WERI-Rb-1 (cell line): ENCODE measurements around the gene ZFP69.

Experiments used
- DNase-seq: peaks from one replicate; pipeline ENCODE4 v3.0.0-alpha.2; 2020
- H3K27ac ChIP-seq: fragments of 250-450 bp; sonication (Bioruptor Pico); 2 replicates; pipeline ENCODE4 v1.5.1; 2020; ENCODE audit warnings: mild to moderate bottlenecking, moderate library complexity
- H3K27me3 ChIP-seq: fragments of 250-450 bp; sonication (Bioruptor Pico); 2 replicates; pipeline ENCODE4 v1.5.1; 2021; ENCODE audit warnings: mild to moderate bottlenecking, low read depth, moderate library complexity; ENCODE audit not compliant: insufficient read depth, severe bottlenecking
- H3K36me3 ChIP-seq: fragments of 250-450 bp; sonication (Bioruptor Pico); 2 replicates; pipeline ENCODE4 v1.5.1; 2020; ENCODE audit warnings: mild to moderate bottlenecking, moderate library complexity
- H3K4me3 ChIP-seq: 2 replicates; pipeline ENCODE4 v1.5.1; 2011; ENCODE audit warnings: low read depth, mild to moderate bottlenecking, control low read depth, low read length
- H3K9me3 ChIP-seq: fragments of 250-450 bp; sonication (Bioruptor Pico); 2 replicates; pipeline ENCODE4 v1.5.1; 2021; ENCODE audit warnings: mild to moderate bottlenecking, moderate library complexity; ENCODE audit not compliant: severe bottlenecking
- TF ChIP-seq, protein P1 (sequence below): IDR thresholded peaks from 2 replicates; pipeline ENCODE4 v1.5.1; 2011; ENCODE audit warnings: low read depth, mild to moderate bottlenecking, control low read depth, inconsistent platforms, low read length

Gene ZFP69

DNA sequence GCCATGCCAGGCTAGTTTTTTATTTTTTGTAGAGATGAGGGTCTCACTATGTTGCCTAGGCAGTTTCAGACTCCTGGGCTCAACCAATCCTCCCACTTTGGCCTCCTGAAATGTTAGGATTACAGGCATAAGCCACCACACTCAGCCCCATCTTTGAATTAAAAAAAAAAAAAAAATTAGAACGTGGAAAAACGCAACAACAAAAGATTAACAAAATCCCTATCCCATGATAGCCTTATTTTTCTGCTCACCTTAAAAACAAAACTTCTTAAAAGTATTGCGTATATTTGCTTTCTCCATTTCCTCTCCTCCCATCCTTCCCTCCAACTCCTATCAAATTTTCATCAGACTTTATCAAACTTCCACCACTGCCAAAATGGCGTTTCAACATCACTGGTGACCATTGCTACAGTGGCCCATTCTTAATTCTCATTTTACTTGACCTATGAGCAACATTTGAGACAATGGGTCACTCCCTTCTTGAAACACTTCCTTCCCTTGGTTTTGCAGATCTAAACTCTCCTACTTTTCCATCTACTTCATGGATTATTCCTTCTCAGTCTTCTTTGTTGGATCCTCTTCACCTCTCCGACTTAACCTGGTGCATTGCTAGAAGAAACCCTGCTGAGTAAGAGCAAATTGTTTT lies 53.8 kb downstream of the ZFP69 start:
- Histone ChIP-seq H3K27me3 (no peaks in the 10 kb centered on the region), H3K27ac (peak overlapping the region; percentile 80), H3K36me3 (no peaks in the 10 kb centered on the region), H3K9me3 (peaks cover under 1% of the 10 kb centered on the region), H3K4me3 (peak overlapping the region; percentile 92)
- TF ChIP-seq, protein P1, sequence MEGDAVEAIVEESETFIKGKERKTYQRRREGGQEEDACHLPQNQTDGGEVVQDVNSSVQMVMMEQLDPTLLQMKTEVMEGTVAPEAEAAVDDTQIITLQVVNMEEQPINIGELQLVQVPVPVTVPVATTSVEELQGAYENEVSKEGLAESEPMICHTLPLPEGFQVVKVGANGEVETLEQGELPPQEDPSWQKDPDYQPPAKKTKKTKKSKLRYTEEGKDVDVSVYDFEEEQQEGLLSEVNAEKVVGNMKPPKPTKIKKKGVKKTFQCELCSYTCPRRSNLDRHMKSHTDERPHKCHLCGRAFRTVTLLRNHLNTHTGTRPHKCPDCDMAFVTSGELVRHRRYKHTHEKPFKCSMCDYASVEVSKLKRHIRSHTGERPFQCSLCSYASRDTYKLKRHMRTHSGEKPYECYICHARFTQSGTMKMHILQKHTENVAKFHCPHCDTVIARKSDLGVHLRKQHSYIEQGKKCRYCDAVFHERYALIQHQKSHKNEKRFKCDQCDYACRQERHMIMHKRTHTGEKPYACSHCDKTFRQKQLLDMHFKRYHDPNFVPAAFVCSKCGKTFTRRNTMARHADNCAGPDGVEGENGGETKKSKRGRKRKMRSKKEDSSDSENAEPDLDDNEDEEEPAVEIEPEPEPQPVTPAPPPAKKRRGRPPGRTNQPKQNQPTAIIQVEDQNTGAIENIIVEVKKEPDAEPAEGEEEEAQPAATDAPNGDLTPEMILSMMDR, result no peak
- no peak for DNase-seq

DNA sequence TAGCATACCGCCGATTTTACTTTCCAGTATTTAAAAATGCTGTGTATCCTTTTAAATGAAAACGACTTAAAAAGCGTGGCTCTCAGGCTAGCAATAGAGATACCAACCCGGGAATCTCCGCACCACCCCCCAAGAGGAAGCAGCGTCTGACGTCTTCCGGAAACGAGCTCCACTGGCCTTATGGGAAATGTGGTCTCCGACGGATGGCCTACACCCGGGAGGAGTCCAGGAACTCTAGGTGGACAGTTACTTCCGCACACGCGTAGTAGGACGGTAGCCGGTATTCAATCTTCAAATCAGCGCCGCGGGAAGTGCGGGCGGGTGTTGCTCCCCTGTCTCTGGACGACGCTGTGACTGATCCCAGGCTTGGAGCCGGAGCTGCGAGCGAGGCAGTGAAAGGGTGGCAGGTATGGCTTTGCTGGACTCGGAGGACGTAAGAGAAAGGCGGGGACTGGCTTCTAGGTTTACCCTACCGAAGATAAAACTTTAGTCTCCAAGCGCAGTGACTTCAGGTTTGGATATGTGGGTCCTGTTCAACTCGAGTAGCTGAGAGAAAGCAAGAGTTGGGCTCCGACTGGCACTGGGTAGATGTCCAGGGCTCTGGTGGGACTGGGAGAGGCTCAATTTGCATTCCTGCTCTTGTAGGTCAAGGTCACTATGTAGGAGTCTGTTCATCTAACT lies 54.4 kb downstream of the ZFP69 start, which contains the start of gene ZNF684:
Gene ZNF684, plus strand, starts transcription at position 257 of the 681 bp plus-strand sequence. CDS start 1,530 bp downstream, outside the sequence.
- Histone ChIP-seq H3K27ac (peak within 1 kb of the TSS; percentile 80), H3K27me3 (no peaks in the 10 kb centered on the region), H3K4me3 (peak within 1 kb of the TSS; percentile 92), H3K36me3 (no peaks in the 10 kb centered on the region), H3K9me3 (no peaks in the 10 kb centered on the region)
- TF ChIP-seq, protein P1, result no peak
- peak; percentile 95 for DNase-seq

DNA sequence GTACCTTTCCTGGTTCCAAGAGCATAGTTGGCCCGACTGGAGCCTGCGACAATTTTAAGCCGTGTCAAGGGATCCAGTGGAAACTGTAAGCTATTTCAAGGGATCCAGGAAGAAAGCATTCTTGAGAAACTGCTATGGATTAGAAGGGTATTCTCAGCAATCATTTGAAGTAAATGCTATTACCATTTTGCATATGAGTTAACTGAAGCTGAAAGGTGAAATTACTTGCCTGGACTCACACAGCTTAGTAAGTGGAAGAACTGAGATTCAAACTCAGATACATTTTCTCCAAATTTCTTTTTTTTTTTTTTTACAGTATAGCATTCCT lies 54.9 kb downstream of the ZFP69 start:
- TF ChIP-seq, protein P1, result no peak
- no peak for DNase-seq
- Histone ChIP-seq H3K4me3 (peak overlapping the region; percentile 92), H3K36me3 (no peaks in the 10 kb centered on the region), H3K9me3 (no peaks in the 10 kb centered on the region), H3K27me3 (no peaks in the 10 kb centered on the region), H3K27ac (peak overlapping the region; percentile 80)

DNA sequence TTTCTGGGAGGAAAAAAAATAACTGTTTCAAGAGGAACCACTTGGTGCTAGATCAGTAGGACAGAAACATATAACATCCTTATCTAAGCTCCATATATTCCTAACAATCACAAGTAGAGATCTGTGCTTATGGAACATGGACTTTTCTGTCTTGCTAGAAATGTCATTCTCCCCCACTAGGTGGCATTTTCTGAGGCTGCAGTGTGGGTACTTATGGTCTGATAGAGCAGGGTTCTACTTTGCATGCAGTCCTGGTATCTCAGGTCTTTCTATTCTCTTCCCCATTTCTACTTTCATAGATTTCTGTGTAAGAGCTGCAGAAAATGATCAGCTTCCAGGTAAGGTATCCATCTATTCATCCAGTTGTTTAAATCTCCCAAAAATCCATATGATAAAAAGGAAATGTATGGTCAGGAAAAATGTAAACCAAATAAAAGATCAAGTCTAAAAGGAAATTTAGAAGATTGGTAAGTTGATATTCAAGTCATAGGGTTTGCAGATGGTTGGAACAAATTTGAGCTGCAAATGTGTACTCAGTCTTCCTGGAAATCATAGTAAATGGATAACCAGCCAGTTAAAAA lies 55.8 kb downstream of the ZFP69 start:
- no peak overlapping the region for H3K4me3 ChIP-seq
- no peak overlapping the region for H3K27ac ChIP-seq
- peak; percentile 47 for DNase-seq
- no peaks in the 10 kb centered on the region for H3K9me3 ChIP-seq
- no peaks in the 10 kb centered on the region for H3K36me3 ChIP-seq
- TF ChIP-seq, protein P1, result peak; percentile 68
- no peaks in the 10 kb centered on the region for H3K27me3 ChIP-seq

DNA sequence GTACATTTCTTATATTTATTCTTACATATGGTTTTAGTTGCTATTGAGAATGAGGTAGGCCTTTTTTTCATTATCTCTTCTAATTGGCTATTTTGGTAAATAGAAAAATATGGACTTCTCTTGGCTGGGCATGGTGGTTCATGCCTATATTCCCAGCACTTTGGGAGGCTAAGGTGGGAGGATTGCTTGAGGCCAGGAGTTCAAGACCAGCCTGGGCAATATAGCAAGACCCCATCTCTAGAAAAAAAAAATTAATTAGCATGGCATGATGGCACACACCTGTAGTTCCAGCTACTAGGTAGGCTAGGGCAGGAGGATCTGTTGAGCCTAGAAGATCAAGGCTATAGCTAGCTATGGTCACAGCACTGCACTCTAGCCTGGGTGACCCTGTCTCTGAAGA lies 57.5 kb downstream of the ZFP69 start:
- DNase-seq, result no peak
- Histone ChIP-seq H3K27ac (no peak overlapping the region), H3K9me3 (no peaks in the 10 kb centered on the region), H3K27me3 (no peaks in the 10 kb centered on the region), H3K4me3 (no peak overlapping the region), H3K36me3 (no peaks in the 10 kb centered on the region)
- TF ChIP-seq, protein P1, result no peak
